H54 (cell line): Measurements from ENCODE around the gene BBS2.

ENCODE experiments used
- DNase-seq: peaks from one replicate; pipeline ENCODE4 v3.0.0; 2011; ENCODE audit warnings: low spot score, mixed read lengths; ENCODE audit not compliant: insufficient read length
- FAIRE-seq: peaks from 3 replicates; lab custom pipeline; 2011; peaks lifted over from hg19 to GRCh38; lab: Jason Lieb, UNC
- POLR2A ChIP-seq: IDR thresholded peaks from 2 replicates; pipeline ENCODE4 v1.6.1; 2011; ENCODE audit warnings: low read depth, mild to moderate bottlenecking, low read length

Gene BBS2

GRCh38 chr16:56450986-56451752 lies 68.7 kb downstream of the BBS2 start, which contains the start of the genes NUDT21 and OGFOD1:
NUDT21 (minus strand) TSS chr16:56451332; CDS start chr16:56451202, 130 bp downstream.
OGFOD1 (plus strand) TSS chr16:56451554; CDS start chr16:56451613, 59 bp downstream.
- DNase-seq (peak; percentile 95), FAIRE-seq (peak; percentile 97)
- peak; percentile 73 for TF ChIP-seq POLR2A

GRCh38 chr16:56450275-56450985 lies 69.4 kb downstream of the BBS2 start:
- FAIRE-seq (no peak), DNase-seq (no peak)
- no peak for TF ChIP-seq POLR2A

DNA sequence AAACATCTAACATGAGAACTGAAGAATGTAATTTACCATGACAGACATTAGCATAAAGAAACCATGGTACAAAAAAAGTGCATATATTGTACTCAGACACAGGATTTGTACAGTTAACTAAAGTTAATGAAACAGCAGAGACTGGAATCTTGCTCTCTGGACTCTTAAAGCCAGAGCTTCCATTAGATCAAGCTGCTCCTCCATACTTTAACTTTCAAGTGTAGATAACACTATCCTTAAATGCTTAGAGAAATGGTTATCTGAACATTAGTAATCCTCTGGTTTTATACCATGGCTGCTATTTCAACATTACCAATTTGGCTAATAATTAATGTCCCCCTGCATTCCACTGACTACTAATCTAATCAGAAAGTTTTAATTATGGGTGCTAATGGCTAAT lies 71.8 kb downstream of the BBS2 start:
- FAIRE-seq, result no peak
- TF ChIP-seq POLR2A, result no peak
- DNase-seq, result no peak

GRCh38 chr16:56447286-56447685 lies 72.5 kb downstream of the BBS2 start:
- TF ChIP-seq POLR2A, result no peak
- DNase-seq (no peak), FAIRE-seq (no peak)

DNA sequence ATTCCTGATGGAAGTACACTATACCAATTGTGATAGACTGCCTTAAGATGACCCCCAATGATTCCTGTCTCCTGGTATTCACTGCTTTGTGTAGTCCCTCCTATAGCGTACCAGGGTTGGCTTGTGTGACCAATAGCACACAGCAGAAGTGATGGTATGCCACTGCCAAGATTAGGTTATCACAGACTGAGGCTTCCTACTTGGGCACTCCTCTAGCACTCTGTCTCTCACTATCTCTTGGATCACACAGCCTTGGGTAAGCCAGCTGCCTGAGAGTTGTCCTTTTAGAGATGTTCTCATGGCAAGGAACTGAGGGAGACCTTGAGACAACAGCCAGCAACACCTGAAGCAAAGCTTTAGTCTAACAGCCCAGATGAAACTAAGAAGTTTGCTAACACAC lies 81.8 kb downstream of the BBS2 start:
- TF ChIP-seq POLR2A, result no peak
- no peak for FAIRE-seq
- DNase-seq, result no peak

DNA sequence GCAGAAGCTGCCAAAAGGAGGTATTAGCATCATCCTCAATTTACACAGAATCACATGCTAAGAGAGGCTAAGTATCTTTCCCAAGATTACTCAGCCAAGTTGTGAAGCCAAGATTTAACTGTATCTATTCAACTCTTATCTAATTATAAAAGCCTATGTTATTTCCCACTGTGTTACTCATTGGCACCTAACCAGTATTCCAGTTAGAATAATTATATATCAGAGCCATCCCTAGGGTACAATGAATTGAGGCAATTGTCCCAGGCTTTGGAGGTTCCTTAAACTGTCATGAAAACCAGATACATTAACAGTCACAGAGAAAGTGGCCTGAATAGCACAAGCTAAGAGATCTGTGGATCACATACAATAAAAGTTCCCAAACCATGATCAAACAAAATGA lies 83.6 kb downstream of the BBS2 start:
- TF ChIP-seq POLR2A, result no peak
- DNase-seq, result no peak
- no peak for FAIRE-seq
